Liver (tissue), 9 donors: ENCODE results near the gene ATXN10. TPM values are rescaled to one million over a fixed set of nuclear protein-coding genes. Genes with fewer than 3 reads are reported as not detected.
A peak's percentile ranks its signal among the peaks of the same experiment; 100 is the strongest.

Experiments used
- DNase-seq: peaks from one replicate; pipeline ENCODE4 v3.0.0-alpha.2; 2017; ENCODE audit warnings: low spot score
- H3K27ac ChIP-seq, 2 donors: one replicate each; pipeline ENCODE4 v1.7.0; 2013; ENCODE audit warnings: inconsistent platforms in 2 of 2, low read length in 2 of 2, control low read depth in 1 of 2, low read depth in 1 of 2, mild to moderate bottlenecking in 1 of 2
- H3K27me3 ChIP-seq, 4 donors: one replicate each; pipeline versions ENCODE4 v1.6.1 to v1.7.0; 2013; ENCODE audit warnings: low read length in 3 of 4, inconsistent platforms in 1 of 4, mild to moderate bottlenecking in 1 of 4, moderate library complexity in 1 of 4; ENCODE audit not compliant: control insufficient read depth in 4 of 4, insufficient read depth in 4 of 4
- H3K36me3 ChIP-seq, 4 donors: one replicate each; pipeline versions ENCODE4 v1.6.1 to v1.7.0; 2013; ENCODE audit warnings: low read length in 3 of 4, mild to moderate bottlenecking in 3 of 4, low read depth in 1 of 4, moderate library complexity in 1 of 4; ENCODE audit not compliant: control insufficient read depth in 4 of 4, insufficient read depth in 3 of 4
- H3K4me1 ChIP-seq, 4 donors: one replicate each; pipeline versions ENCODE4 v1.6.1 to v1.7.0; 2013; ENCODE audit warnings: low read length in 3 of 4, mild to moderate bottlenecking in 3 of 4, moderate library complexity in 1 of 4; ENCODE audit not compliant: control insufficient read depth in 4 of 4, insufficient read depth in 4 of 4
- H3K4me3 ChIP-seq, 3 donors: one replicate each; pipeline versions ENCODE4 v1.6.1 to v1.7.0; 2013; ENCODE audit warnings: low read length in 3 of 3, control low read depth in 1 of 3, low read depth in 1 of 3, mild to moderate bottlenecking in 1 of 3
- H3K9ac ChIP-seq, 2 donors: one replicate each; pipeline ENCODE4 v1.7.0; 2013; ENCODE audit warnings: low read length in 2 of 2, mild to moderate bottlenecking in 2 of 2, moderate library complexity in 2 of 2, control low read depth in 1 of 2, low read depth in 1 of 2
- H3K9me3 ChIP-seq, 4 donors: one replicate each; pipeline versions ENCODE4 v1.6.1 to v1.7.0; 2013; ENCODE audit warnings: low read length in 3 of 4; ENCODE audit not compliant: control insufficient read depth in 4 of 4
- EGR1 ChIP-seq, 2 donors: IDR thresholded peaks; 2 replicates each; pipeline ENCODE4 v1.6.1; 2016 to 2018; ENCODE audit warnings: antibody characterized with exemption in 2 of 2, low read depth in 2 of 2
- FOXA2 ChIP-seq: IDR thresholded peaks from 2 replicates; pipeline ENCODE4 v1.6.1; 2016; ENCODE audit warnings: antibody characterized with exemption
- GABPA ChIP-seq, 2 donors: IDR thresholded peaks in 1 of 2; conservative IDR thresholded peaks in 1 of 2; 2 replicates each; pipeline ENCODE4 v1.6.1; 2016; ENCODE audit warnings: antibody characterized with exemption in 2 of 2, mild to moderate bottlenecking in 1 of 2, moderate library complexity in 1 of 2
- HNF4A ChIP-seq, 2 donors: conservative IDR thresholded peaks; 2 replicates each; pipeline ENCODE4 v1.6.1; 2016; ENCODE audit warnings: antibody characterized with exemption in 2 of 2, mild to moderate bottlenecking in 2 of 2
- HNF4G ChIP-seq: IDR thresholded peaks from 2 replicates; pipeline ENCODE4 v1.6.1; 2016; ENCODE audit warnings: antibody characterized with exemption
- JUND ChIP-seq, 2 donors: IDR thresholded peaks; 2 replicates each; pipeline ENCODE4 v1.6.1; 2016; ENCODE audit warnings: antibody characterized with exemption in 2 of 2
- NR2F2 ChIP-seq: IDR thresholded peaks from 2 replicates; pipeline ENCODE4 v1.6.1; 2016; ENCODE audit warnings: antibody characterized with exemption
- RAD21 ChIP-seq, 2 donors: IDR thresholded peaks; 2 replicates each; pipeline ENCODE4 v1.6.1; 2016; ENCODE audit warnings: antibody characterized with exemption in 2 of 2, mild to moderate bottlenecking in 2 of 2
- RXRA ChIP-seq, 2 donors: IDR thresholded peaks; 2 replicates each; pipeline ENCODE4 v1.6.1; 2017 to 2018; ENCODE audit warnings: antibody characterized with exemption in 2 of 2, mild to moderate bottlenecking in 1 of 2
- SP1 ChIP-seq: IDR thresholded peaks from 2 replicates; pipeline ENCODE4 v1.6.1; 2018; ENCODE audit warnings: antibody characterized with exemption, mild to moderate bottlenecking
- TAF1 ChIP-seq: conservative IDR thresholded peaks from 2 replicates; pipeline ENCODE4 v1.6.1; 2016; ENCODE audit warnings: antibody characterized with exemption, mild to moderate bottlenecking
- YY1 ChIP-seq: IDR thresholded peaks from 2 replicates; pipeline ENCODE4 v1.6.1; 2016; ENCODE audit warnings: antibody characterized with exemption, mild to moderate bottlenecking
- WGBS: extraction: QIAGEN DNeasy Blood & Tissue Kit; methylation state at CpG from one replicate; pipeline ENCODE4 v1.1.7; 2013; 5-methylcytosine and 5-hydroxymethylcytosine counted together
- polyA plus RNA-seq, 2 donors: library from polyadenylated mRNA; stranded (reverse) in 1 of 2; unstranded in 1 of 2; fragments of 200-250 nt in 1 of 2; fragments of >200 nt in 1 of 2; fragmentation: Nextera tagmentation in 1 of 2; extraction: Ambion mirVana in 1 of 2; gene quantifications; one replicate each; pipeline versions ENCODE4 v1.2.1 to v1.2.3, GENCODE V29; 2013 to 2015
- total RNA-seq, 2 donors: library from RNA; depleted of rRNA; stranded (reverse); fragments of >200 nt; gene quantifications; one replicate each; pipeline ENCODE4 v1.2.3, GENCODE V29; 2014
- TF ChIP-seq, protein P1 (sequence below): IDR thresholded peaks from 2 replicates; pipeline ENCODE4 v1.6.1; 2016; ENCODE audit warnings: antibody characterized with exemption
- TF ChIP-seq, protein P2 (sequence below): IDR thresholded peaks from 2 replicates; pipeline ENCODE4 v1.6.1; 2016; ENCODE audit warnings: antibody characterized with exemption
- TF ChIP-seq, protein P3 (sequence below): fragments of 150-350 bp; IDR thresholded peaks from 2 replicates; pipeline ENCODE4 v1.5.1; 2017; ENCODE audit warnings: improper control_type of control experiment, low read depth, low read length; ENCODE audit not compliant: missing input control
- TF ChIP-seq, protein P4 (sequence below): IDR thresholded peaks from 2 replicates; pipeline ENCODE4 v1.6.1; 2016; ENCODE audit warnings: antibody characterized with exemption
- donor health status: healthy.
- donor health status: healthy.
- donor health status: healthy.
- donor health status: healthy.
- donor health status: healthy.

The ATXN10 gene
- total and polyA plus RNA-seq, 4 donors = 34.9 to 100 (median 69.7) TPM

DNA sequence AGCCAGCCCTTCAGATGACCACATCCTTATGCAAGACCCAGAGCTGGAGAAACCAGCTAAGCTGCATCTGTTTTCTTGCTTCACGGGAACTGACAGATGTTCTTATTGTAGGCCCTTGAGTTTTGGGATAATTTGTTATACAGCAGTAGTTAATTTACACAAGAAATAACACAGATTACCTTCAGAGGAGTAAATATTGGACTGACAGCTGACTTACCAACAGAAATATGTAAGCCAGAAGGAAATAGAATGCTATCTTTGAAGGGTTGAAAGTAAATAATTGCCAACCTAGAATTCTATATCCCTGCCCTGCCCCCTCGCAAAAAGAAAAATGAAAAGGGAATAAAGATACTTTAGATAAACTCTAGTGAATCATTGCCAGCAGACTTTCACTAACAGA lies 181.2 kb downstream of the ATXN10 start:
- DNase-seq = no peak
- no peak overlapping the region for H3K9ac ChIP-seq
- H3K4me1 ChIP-seq = no peaks in the 10 kb centered on the region
- H3K4me3 ChIP-seq = no peak overlapping the region
- H3K27ac ChIP-seq = no peak overlapping the region
- no peaks in the 10 kb centered on the region for H3K27me3 ChIP-seq
- TF ChIP-seq, protein P1, sequence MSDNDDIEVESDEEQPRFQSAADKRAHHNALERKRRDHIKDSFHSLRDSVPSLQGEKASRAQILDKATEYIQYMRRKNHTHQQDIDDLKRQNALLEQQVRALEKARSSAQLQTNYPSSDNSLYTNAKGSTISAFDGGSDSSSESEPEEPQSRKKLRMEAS = no peak
- TF ChIP-seq, protein P2, sequence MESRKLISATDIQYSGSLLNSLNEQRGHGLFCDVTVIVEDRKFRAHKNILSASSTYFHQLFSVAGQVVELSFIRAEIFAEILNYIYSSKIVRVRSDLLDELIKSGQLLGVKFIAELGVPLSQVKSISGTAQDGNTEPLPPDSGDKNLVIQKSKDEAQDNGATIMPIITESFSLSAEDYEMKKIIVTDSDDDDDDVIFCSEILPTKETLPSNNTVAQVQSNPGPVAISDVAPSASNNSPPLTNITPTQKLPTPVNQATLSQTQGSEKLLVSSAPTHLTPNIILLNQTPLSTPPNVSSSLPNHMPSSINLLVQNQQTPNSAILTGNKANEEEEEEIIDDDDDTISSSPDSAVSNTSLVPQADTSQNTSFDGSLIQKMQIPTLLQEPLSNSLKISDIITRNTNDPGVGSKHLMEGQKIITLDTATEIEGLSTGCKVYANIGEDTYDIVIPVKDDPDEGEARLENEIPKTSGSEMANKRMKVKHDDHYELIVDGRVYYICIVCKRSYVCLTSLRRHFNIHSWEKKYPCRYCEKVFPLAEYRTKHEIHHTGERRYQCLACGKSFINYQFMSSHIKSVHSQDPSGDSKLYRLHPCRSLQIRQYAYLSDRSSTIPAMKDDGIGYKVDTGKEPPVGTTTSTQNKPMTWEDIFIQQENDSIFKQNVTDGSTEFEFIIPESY = no peak
- TF ChIP-seq, protein P3, sequence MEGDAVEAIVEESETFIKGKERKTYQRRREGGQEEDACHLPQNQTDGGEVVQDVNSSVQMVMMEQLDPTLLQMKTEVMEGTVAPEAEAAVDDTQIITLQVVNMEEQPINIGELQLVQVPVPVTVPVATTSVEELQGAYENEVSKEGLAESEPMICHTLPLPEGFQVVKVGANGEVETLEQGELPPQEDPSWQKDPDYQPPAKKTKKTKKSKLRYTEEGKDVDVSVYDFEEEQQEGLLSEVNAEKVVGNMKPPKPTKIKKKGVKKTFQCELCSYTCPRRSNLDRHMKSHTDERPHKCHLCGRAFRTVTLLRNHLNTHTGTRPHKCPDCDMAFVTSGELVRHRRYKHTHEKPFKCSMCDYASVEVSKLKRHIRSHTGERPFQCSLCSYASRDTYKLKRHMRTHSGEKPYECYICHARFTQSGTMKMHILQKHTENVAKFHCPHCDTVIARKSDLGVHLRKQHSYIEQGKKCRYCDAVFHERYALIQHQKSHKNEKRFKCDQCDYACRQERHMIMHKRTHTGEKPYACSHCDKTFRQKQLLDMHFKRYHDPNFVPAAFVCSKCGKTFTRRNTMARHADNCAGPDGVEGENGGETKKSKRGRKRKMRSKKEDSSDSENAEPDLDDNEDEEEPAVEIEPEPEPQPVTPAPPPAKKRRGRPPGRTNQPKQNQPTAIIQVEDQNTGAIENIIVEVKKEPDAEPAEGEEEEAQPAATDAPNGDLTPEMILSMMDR = no peak
- TF ChIP-seq YY1 (no peak), TAF1 (no peak), JUND (IDR thresholded peaks at IDR 0.05) (no peak), HNF4G (no peak), SP1 (no peak)
- H3K9me3 ChIP-seq = peaks cover 0 to 12% (median 5%) of the 10 kb centered on the region in 4 donors
- H3K36me3 ChIP-seq = peaks cover 1 to 41% (median 18%) of the 10 kb centered on the region in 4 donors
- WGBS = 99% methylated on average over 2 of the region's 2 CpGs

DNA sequence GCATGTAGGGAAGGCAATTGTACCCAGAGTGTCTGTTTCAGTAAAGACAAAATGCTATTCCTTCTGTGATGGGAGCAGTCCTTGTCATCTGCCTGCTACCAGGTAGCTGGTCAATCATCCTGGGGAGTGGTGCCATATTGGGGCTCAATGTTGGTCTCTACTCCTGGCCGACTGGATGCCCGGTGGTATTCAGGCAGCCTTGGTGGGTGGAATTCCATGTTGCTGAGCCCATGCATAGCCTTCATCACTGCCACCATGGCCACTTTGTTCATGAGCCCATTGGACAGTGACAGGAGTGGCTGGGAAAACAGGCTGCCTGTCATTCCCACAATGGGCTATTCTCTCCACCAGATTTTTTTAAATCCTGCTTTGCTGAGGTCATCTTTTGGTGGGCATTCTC lies 184.3 kb downstream of the ATXN10 start:
- no peak overlapping the region for H3K9ac ChIP-seq
- peak; percentile 4 for DNase-seq
- TF ChIP-seq RXRA (IDR thresholded peaks at IDR 0.05) (no peak), RAD21 (IDR thresholded peaks at IDR 0.05) (no peak), TAF1 (no peak), EGR1 (IDR thresholded peaks at IDR 0.05; ENCODE audit: low read depth in 2 of 2) (no peak), HNF4A (conservative IDR thresholded peaks at IDR 0.05) (no peak), SP1 (no peak), FOXA2 (no peak)
- TF ChIP-seq, protein P1 = no peak
- TF ChIP-seq, protein P4, sequence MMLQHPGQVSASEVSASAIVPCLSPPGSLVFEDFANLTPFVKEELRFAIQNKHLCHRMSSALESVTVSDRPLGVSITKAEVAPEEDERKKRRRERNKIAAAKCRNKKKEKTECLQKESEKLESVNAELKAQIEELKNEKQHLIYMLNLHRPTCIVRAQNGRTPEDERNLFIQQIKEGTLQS = no peak
- no peak overlapping the region for H3K27ac ChIP-seq
- peaks cover 0 to 12% (median 5%) of the 10 kb centered on the region in 4 donors for H3K9me3 ChIP-seq
- H3K27me3 ChIP-seq = no peaks in the 10 kb centered on the region
- WGBS = 97% methylated on average over 2 of the region's 2 CpGs
- H3K36me3 ChIP-seq = peaks cover 1 to 28% (median 16%) of the 10 kb centered on the region in 4 donors
- no peak overlapping the region for H3K4me3 ChIP-seq
- H3K4me1 ChIP-seq = no peaks in the 10 kb centered on the region

DNA sequence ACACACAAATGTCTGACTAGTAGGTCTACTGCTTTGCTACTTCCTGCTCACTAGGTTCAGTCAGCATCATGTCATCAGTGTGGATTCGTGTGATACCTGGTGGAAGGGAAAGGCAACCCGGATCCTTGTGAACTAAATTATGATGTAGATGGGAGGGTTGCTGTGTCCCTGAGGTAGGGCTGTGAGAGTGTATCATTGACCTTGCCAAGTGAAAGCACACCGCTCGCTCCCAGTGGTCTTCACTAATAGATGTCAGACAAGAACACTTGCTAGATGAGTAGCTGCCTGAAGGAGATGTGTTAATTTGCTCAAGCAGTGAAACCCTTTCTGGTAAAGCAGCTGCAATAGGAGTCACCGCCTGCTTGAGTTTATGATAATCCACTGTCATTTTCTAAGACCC lies 185.9 kb downstream of the ATXN10 start:
- whole genome bisulfite sequencing = 98% methylated on average over 5 of the region's 5 CpGs
- Histone ChIP-seq H3K9ac (no peak overlapping the region), H3K4me1 (no peaks in the 10 kb centered on the region), H3K9me3 (peaks cover 0 to 3% (median 1%) of the 10 kb centered on the region in 4 donors), H3K36me3 (peaks cover 1 to 14% (median 9%) of the 10 kb centered on the region in 4 donors), H3K27me3 (no peaks in the 10 kb centered on the region), H3K27ac (no peak overlapping the region), H3K4me3 (no peak overlapping the region)
- DNase-seq = peak; percentile 19
- TF ChIP-seq, protein P3 = no peak
- TF ChIP-seq GABPA (IDR thresholded peaks at IDR 0.05 in 1 of 2, conservative IDR thresholded peaks at IDR 0.05 in 1 of 2) (no peak), YY1 (no peak), NR2F2 (no peak), TAF1 (no peak), HNF4A (conservative IDR thresholded peaks at IDR 0.05) (no peak)
- TF ChIP-seq, protein P4 = no peak
